LHCN-M2 (cell line): ENCODE data around the gene S1PR3. TPM values are rescaled to one million over a fixed set of nuclear protein-coding genes. Genes with fewer than 3 reads are reported as not detected.

Experiments
- DNase-seq: peaks from one replicate; pipeline ENCODE4 v3.0.0-alpha.2; 2012; ENCODE audit warnings: low read depth
- total RNA-seq: library from RNA; depleted of rRNA; stranded (reverse); fragments of >200 nt; gene quantifications from 2 replicates; pipeline ENCODE4 v1.2.3, GENCODE V29; 2014

The S1PR3 gene
- total RNA-seq, 1 experiment from 2014 or later, result 3.2 TPM

GRCh38 chr9:89008055-89008743 is 16.9 kb downstream of the S1PR3 start:
- no peak for DNase-seq

GRCh38 chr9:89008744-89009545 is 17.7 kb downstream of the S1PR3 start:
- no peak for DNase-seq

- DNase-seq, result no peak
These were observed 18.2 kb downstream of the S1PR3 start for GRCh38 chr9:89009546-89009840.

- no peak for DNase-seq
These were observed 18.8 kb downstream of the S1PR3 start for GRCh38 chr9:89010056-89010455.

GRCh38 chr9:89010526-89011111 is 19.4 kb downstream of the S1PR3 start:
- no peak for DNase-seq

- DNase-seq, result no peak
These were observed 20.4 kb downstream of the S1PR3 start for GRCh38 chr9:89011683-89012082.

GRCh38 chr9:89012294-89013042 is 21.2 kb downstream of the S1PR3 start:
- no peak for DNase-seq

- DNase-seq, result no peak
These were observed 22.4 kb downstream of the S1PR3 start for GRCh38 chr9:89013660-89014059.

GRCh38 chr9:89014153-89014552 is 22.9 kb downstream of the S1PR3 start:
- DNase-seq, result no peak

- no peak for DNase-seq
These were observed 24.1 kb downstream of the S1PR3 start for GRCh38 chr9:89015336-89015735.

- DNase-seq, result no peak
These were observed 29.5 kb downstream of the S1PR3 start for GRCh38 chr9:89020754-89021153.

GRCh38 chr9:89021154-89021803 is 30.0 kb downstream of the S1PR3 start:
- DNase-seq, result peak; percentile 85

- no peak for DNase-seq
These were observed 30.9 kb downstream of the S1PR3 start for GRCh38 chr9:89022001-89022759.

GRCh38 chr9:89022902-89023301 is 31.6 kb downstream of the S1PR3 start:
- DNase-seq, result peak; percentile 26

- DNase-seq, result no peak
These were observed 32.5 kb downstream of the S1PR3 start for GRCh38 chr9:89023740-89024139.

- no peak for DNase-seq
These were observed 33.5 kb downstream of the S1PR3 start for GRCh38 chr9:89024727-89025126.

- DNase-seq, result no peak
These were observed 34.3 kb downstream of the S1PR3 start for GRCh38 chr9:89025553-89025952.

- no peak for DNase-seq
These were observed 35.6 kb downstream of the S1PR3 start for GRCh38 chr9:89026876-89027275.

GRCh38 chr9:89029788-89030187 is 38.5 kb downstream of the S1PR3 start:
- DNase-seq, result no peak

- DNase-seq, result no peak
These were observed 40.9 kb downstream of the S1PR3 start for GRCh38 chr9:89032173-89032572.

- no peak for DNase-seq
These were observed 41.4 kb downstream of the S1PR3 start for GRCh38 chr9:89032661-89033060.
